Measurements from ENCODE around the gene NTN1. TPM values are rescaled to one million over a fixed set of nuclear protein-coding genes. Genes with fewer than 3 reads are reported as not detected.

The NTN1 gene
- total and polyA plus RNA-seq, 2 of the 13 experiments (the other 11 are each of a cell fraction or from before 2014, with no cell fraction given): 0.04 to 0.05 TPM

DNA sequence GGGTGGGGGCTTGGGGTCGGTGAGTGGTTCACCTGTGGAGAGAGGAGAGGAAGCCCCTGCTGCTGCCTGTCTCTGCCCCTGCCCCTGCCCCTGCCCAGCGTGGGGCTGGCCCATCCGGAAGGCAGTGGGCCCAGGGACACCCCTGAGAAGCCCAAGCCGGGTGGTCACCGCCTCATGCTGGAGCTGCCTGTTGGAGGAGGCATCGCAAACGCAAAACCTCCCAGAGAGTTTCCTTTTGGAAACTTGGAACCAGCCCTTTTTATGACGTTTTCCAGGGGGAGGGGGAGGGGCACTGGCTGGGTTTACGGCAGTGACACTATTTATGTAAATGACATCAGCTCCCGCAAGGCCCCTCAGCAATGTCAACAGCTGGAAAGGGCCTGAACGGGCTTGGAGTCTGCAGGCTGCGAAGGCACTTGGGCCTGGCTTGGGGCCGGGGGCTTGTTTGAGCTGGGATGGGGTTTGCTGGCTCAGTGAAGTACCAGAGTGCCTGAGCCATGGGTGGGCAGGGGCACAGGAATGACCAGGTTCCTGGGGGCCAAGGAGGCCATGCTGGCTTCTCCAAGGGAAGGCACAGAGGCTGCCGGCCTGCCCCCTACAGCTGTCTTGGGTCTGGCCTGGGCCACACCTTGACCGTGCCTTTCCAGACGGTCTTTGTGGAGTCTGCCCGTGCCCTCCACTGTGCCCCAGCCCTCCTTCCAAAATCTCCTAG lies 219.5 kb downstream of the NTN1 start (continued):
- TF ChIP-seq FOXP1 (IDR thresholded peaks at IDR 0.05) (no peak), FOXP1 (CRISPR knock-in tag; IDR thresholded peaks at IDR 0.05) (no peak), KLF6 (CRISPR knock-in tag; IDR thresholded peaks at IDR 0.05) (no peak), SSRP1 (CRISPR knock-in tag; IDR thresholded peaks at IDR 0.05) (no peak), SPEN (CRISPR knock-in tag; IDR thresholded peaks at IDR 0.05; ENCODE audit: low read depth) (no peak), PPARG (CRISPR knock-in tag; conservative IDR thresholded peaks at IDR 0.05) (no peak), ZBTB7A (CRISPR knock-in tag; IDR thresholded peaks at IDR 0.05) (0 out of 2 replicates have a peak, but pooled peaks have one; percentile 29), ZNF3 (CRISPR knock-in tag; IDR thresholded peaks at IDR 0.05) (no peak), PCBP1 (IDR thresholded peaks at IDR 0.05; ENCODE audit: borderline replicate concordance, low read depth, low read length) (no peak), ZNF737 (CRISPR knock-in tag; IDR thresholded peaks at IDR 0.05; ENCODE audit: borderline replicate concordance) (no peak)
- TF ChIP-seq, protein P1, sequence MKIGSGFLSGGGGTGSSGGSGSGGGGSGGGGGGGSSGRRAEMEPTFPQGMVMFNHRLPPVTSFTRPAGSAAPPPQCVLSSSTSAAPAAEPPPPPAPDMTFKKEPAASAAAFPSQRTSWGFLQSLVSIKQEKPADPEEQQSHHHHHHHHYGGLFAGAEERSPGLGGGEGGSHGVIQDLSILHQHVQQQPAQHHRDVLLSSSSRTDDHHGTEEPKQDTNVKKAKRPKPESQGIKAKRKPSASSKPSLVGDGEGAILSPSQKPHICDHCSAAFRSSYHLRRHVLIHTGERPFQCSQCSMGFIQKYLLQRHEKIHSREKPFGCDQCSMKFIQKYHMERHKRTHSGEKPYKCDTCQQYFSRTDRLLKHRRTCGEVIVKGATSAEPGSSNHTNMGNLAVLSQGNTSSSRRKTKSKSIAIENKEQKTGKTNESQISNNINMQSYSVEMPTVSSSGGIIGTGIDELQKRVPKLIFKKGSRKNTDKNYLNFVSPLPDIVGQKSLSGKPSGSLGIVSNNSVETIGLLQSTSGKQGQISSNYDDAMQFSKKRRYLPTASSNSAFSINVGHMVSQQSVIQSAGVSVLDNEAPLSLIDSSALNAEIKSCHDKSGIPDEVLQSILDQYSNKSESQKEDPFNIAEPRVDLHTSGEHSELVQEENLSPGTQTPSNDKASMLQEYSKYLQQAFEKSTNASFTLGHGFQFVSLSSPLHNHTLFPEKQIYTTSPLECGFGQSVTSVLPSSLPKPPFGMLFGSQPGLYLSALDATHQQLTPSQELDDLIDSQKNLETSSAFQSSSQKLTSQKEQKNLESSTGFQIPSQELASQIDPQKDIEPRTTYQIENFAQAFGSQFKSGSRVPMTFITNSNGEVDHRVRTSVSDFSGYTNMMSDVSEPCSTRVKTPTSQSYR (CRISPR knock-in tag; IDR thresholded peaks at IDR 0.05; ENCODE audit: borderline replicate concordance): peak; percentile 45; the same call in 1 of the 2 replicates
- TF ChIP-seq, protein P2, sequence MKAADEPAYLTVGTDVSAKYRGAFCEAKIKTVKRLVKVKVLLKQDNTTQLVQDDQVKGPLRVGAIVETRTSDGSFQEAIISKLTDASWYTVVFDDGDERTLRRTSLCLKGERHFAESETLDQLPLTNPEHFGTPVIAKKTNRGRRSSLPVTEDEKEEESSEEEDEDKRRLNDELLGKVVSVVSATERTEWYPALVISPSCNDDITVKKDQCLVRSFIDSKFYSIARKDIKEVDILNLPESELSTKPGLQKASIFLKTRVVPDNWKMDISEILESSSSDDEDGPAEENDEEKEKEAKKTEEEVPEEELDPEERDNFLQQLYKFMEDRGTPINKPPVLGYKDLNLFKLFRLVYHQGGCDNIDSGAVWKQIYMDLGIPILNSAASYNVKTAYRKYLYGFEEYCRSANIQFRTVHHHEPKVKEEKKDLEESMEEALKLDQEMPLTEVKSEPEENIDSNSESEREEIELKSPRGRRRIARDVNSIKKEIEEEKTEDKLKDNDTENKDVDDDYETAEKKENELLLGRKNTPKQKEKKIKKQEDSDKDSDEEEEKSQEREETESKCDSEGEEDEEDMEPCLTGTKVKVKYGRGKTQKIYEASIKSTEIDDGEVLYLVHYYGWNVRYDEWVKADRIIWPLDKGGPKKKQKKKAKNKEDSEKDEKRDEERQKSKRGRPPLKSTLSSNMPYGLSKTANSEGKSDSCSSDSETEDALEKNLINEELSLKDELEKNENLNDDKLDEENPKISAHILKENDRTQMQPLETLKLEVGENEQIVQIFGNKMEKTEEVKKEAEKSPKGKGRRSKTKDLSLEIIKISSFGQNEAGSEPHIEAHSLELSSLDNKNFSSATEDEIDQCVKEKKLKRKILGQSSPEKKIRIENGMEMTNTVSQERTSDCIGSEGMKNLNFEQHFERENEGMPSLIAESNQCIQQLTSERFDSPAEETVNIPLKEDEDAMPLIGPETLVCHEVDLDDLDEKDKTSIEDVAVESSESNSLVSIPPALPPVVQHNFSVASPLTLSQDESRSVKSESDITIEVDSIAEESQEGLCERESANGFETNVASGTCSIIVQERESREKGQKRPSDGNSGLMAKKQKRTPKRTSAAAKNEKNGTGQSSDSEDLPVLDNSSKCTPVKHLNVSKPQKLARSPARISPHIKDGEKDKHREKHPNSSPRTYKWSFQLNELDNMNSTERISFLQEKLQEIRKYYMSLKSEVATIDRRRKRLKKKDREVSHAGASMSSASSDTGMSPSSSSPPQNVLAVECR (CRISPR knock-in tag; IDR thresholded peaks at IDR 0.05; ENCODE audit: borderline replicate concordance): no peak
- TF ChIP-seq, protein P3, sequence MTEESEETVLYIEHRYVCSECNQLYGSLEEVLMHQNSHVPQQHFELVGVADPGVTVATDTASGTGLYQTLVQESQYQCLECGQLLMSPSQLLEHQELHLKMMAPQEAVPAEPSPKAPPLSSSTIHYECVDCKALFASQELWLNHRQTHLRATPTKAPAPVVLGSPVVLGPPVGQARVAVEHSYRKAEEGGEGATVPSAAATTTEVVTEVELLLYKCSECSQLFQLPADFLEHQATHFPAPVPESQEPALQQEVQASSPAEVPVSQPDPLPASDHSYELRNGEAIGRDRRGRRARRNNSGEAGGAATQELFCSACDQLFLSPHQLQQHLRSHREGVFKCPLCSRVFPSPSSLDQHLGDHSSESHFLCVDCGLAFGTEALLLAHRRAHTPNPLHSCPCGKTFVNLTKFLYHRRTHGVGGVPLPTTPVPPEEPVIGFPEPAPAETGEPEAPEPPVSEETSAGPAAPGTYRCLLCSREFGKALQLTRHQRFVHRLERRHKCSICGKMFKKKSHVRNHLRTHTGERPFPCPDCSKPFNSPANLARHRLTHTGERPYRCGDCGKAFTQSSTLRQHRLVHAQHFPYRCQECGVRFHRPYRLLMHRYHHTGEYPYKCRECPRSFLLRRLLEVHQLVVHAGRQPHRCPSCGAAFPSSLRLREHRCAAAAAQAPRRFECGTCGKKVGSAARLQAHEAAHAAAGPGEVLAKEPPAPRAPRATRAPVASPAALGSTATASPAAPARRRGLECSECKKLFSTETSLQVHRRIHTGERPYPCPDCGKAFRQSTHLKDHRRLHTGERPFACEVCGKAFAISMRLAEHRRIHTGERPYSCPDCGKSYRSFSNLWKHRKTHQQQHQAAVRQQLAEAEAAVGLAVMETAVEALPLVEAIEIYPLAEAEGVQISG (CRISPR knock-in tag; IDR thresholded peaks at IDR 0.05): no peak

Measured in HepG2 (cell line).